ENCODE measurements around the gene SLCO4A1.

The SLCO4A1 gene

DNA sequence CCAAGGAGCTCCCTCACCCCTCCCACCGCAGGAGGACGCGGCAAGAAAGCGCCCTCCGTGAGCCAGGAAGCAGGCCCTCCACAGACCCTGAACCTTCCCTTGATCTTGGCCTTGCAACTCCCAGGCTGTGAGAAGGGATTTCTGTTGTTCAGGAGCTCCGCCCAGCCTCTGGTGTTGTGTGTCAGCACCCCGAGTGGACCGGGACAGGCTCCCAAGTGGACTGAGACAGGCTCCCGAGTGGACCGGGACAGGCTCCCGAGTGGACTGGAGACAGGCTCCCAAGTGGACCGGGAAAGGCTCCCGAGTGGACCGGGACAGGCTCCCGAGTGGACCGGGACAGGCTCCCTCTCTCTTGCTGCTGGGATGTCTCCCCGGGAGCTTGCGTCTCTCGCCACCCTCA, 57.0 kb downstream of the SLCO4A1 start:
- Histone ChIP-seq H3K4me3 (ENCODE audit: low read length) (no peak overlapping the region), H3F3A (ENCODE audit: control insufficient read depth, insufficient read depth) (no peaks in the 10 kb centered on the region), H3K79me2 (ENCODE audit: control insufficient read depth, low read length) (no peaks in the 10 kb centered on the region), H3K27ac (ENCODE audit: low read depth, low read length) (no peak overlapping the region), H3K36me3 (ENCODE audit: control insufficient read depth, low read length) (no peaks in the 10 kb centered on the region), H4K20me1 (ENCODE audit: control insufficient read depth, insufficient read depth, low read depth, low read length) (no peaks in the 10 kb centered on the region), H3K4me1 (ENCODE audit: control insufficient read depth, low read length) (no peaks in the 10 kb centered on the region), H3K4me2 (ENCODE audit: low read length) (no peak overlapping the region), H3K27me3 (ENCODE audit: control insufficient read depth, low read length) (no peaks in the 10 kb centered on the region), H3K9me2 (replicated peaks; ENCODE audit: control insufficient read depth, low read length) (no peaks in the 10 kb centered on the region), H3K9me3 (ENCODE audit: control insufficient read depth, insufficient read depth, low read length) (no peaks in the 10 kb centered on the region)
- no peak for TF ChIP-seq EZH2phosphoT487 (IDR thresholded peaks at IDR 0.05; ENCODE audit: borderline replicate concordance, low read length)
- TF ChIP-seq, protein P1, sequence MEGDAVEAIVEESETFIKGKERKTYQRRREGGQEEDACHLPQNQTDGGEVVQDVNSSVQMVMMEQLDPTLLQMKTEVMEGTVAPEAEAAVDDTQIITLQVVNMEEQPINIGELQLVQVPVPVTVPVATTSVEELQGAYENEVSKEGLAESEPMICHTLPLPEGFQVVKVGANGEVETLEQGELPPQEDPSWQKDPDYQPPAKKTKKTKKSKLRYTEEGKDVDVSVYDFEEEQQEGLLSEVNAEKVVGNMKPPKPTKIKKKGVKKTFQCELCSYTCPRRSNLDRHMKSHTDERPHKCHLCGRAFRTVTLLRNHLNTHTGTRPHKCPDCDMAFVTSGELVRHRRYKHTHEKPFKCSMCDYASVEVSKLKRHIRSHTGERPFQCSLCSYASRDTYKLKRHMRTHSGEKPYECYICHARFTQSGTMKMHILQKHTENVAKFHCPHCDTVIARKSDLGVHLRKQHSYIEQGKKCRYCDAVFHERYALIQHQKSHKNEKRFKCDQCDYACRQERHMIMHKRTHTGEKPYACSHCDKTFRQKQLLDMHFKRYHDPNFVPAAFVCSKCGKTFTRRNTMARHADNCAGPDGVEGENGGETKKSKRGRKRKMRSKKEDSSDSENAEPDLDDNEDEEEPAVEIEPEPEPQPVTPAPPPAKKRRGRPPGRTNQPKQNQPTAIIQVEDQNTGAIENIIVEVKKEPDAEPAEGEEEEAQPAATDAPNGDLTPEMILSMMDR (IDR thresholded peaks at IDR 0.05; ENCODE audit: low read depth, low read length, poor library complexity, severe bottlenecking): no peak

DNA sequence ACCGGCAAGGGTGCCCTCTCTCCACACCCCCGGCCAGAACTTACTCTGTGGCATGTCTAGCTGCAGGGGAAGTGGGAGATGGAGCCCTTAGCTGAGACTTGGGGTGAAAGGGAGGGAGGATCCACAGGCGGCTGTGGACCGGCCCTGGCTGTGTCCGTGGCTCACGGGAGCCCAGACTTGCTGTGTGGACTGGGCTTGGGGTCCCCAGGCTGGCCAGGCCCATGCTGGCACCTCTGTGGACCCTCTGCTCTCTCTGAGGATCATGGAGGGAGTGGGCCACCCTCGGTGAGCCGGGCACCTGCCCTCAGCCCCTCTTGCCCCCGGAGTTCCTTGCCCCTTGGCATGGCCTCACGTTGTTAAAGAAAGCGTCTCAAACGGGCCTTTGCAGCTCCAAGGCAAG, 57.4 kb downstream of the SLCO4A1 start:
- H3K36me3 ChIP-seq (ENCODE audit: control insufficient read depth, low read length): no peaks in the 10 kb centered on the region
- no peaks in the 10 kb centered on the region for H3K27me3 ChIP-seq (ENCODE audit: control insufficient read depth, low read length)
- no peaks in the 10 kb centered on the region for H3K9me2 ChIP-seq (replicated peaks; ENCODE audit: control insufficient read depth, low read length)
- H3K27ac ChIP-seq (ENCODE audit: low read depth, low read length): no peak overlapping the region
- no peaks in the 10 kb centered on the region for H3K9me3 ChIP-seq (ENCODE audit: control insufficient read depth, insufficient read depth, low read length)
- no peak overlapping the region for H3K4me2 ChIP-seq (ENCODE audit: low read length)
- no peaks in the 10 kb centered on the region for H3F3A ChIP-seq (ENCODE audit: control insufficient read depth, insufficient read depth)
- no peaks in the 10 kb centered on the region for H3K79me2 ChIP-seq (ENCODE audit: control insufficient read depth, low read length)
- no peaks in the 10 kb centered on the region for H4K20me1 ChIP-seq (ENCODE audit: control insufficient read depth, insufficient read depth, low read depth, low read length)
- TF ChIP-seq, protein P1 (IDR thresholded peaks at IDR 0.05; ENCODE audit: low read depth, low read length, poor library complexity, severe bottlenecking): no peak
- no peak for TF ChIP-seq EZH2phosphoT487 (IDR thresholded peaks at IDR 0.05; ENCODE audit: borderline replicate concordance, low read length)
- no peak overlapping the region for H3K4me3 ChIP-seq (ENCODE audit: low read length)
- H3K4me1 ChIP-seq (ENCODE audit: control insufficient read depth, low read length): no peaks in the 10 kb centered on the region

DNA sequence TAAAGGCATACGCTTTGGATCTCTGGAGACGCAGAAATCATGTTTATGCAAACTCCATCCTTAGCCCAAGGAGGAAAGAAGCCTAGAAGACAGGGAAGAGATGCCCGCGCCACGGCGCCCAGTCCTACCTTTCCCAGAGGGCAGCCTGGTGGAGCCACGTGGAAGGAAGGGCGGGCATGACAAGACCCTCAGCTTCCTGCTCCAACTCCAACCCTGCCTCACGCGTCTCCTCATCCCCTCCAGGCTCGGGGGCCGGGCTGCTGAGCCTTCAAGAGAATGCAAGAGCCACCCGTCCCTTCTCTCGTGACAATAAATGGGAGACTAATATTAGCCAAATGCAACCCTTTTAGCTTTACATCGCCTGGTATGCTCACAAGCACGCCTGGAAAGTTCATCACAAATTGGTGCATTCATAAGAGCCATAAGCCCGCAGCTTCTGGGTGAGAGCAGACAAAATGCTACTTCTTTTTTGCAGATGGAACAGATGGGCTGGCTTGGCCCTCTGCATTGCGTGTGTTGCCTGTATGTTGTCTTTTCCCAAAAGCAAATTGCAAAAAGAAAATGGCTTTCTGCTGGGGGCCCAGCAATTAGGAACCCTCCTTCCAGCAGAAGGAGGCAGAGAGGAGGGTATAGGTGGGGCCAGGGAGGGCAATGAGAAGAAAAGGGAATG, 58.1 kb downstream of the SLCO4A1 start:
- Histone ChIP-seq H3K79me2 (ENCODE audit: control insufficient read depth, low read length) (no peaks in the 10 kb centered on the region), H3F3A (ENCODE audit: control insufficient read depth, insufficient read depth) (no peaks in the 10 kb centered on the region), H3K27ac (ENCODE audit: low read depth, low read length) (no peak overlapping the region), H3K36me3 (ENCODE audit: control insufficient read depth, low read length) (no peaks in the 10 kb centered on the region), H3K4me3 (ENCODE audit: low read length) (no peak overlapping the region), H4K20me1 (ENCODE audit: control insufficient read depth, insufficient read depth, low read depth, low read length) (no peaks in the 10 kb centered on the region), H3K27me3 (ENCODE audit: control insufficient read depth, low read length) (no peaks in the 10 kb centered on the region), H3K4me2 (ENCODE audit: low read length) (no peak overlapping the region), H3K4me1 (ENCODE audit: control insufficient read depth, low read length) (no peaks in the 10 kb centered on the region), H3K9me2 (replicated peaks; ENCODE audit: control insufficient read depth, low read length) (no peaks in the 10 kb centered on the region), H3K9me3 (ENCODE audit: control insufficient read depth, insufficient read depth, low read length) (no peaks in the 10 kb centered on the region)
- TF ChIP-seq, protein P1 (IDR thresholded peaks at IDR 0.05; ENCODE audit: low read depth, low read length, poor library complexity, severe bottlenecking): no peak
- TF ChIP-seq EZH2phosphoT487 (IDR thresholded peaks at IDR 0.05; ENCODE audit: borderline replicate concordance, low read length): no peak

All from DOHH2 (cell line).